HL-60 (cell line): ENCODE results near the gene CFAP58.

Experiments
- CTCF ChIP-seq: IDR thresholded peaks from one replicate; pipeline ENCODE4 v1.5.1; 2011; ENCODE audit warnings: low read length, control low read depth, inconsistent platforms; ENCODE audit not compliant: insufficient read depth
- GABPA ChIP-seq: IDR thresholded peaks from 2 replicates; pipeline ENCODE4 v1.6.1; 2012; ENCODE audit warnings: low read depth
- POLR2AphosphoS5 ChIP-seq: IDR thresholded peaks from 2 replicates; pipeline ENCODE4 v1.6.1; 2012; ENCODE audit warnings: low read depth
- REST ChIP-seq: IDR thresholded peaks from 2 replicates; pipeline ENCODE4 v1.6.1; 2012; ENCODE audit warnings: low read depth; ENCODE audit not compliant: insufficient replicate concordance
- SPI1 ChIP-seq: IDR thresholded peaks from 2 replicates; pipeline ENCODE4 v1.6.1; 2012; ENCODE audit warnings: low read depth, mild to moderate bottlenecking, borderline replicate concordance

- TF ChIP-seq SPI1 (peak; percentile 62; the same call in 1 of the 2 replicates), CTCF (no peak), POLR2AphosphoS5 (no peak), REST (no peak), GABPA (no peak)
Observed at GRCh38 chr10:104349623-104350126, 4.0 kb upstream of the CFAP58 start.
